Tibial nerve (tissue), 4 donors: Measurements from ENCODE around the gene IL1R2. TPM values are rescaled to one million over a fixed set of nuclear protein-coding genes. Genes with fewer than 3 reads are reported as not detected.

Experiments
- DNase-seq, 2 donors: peaks; one replicate each; pipeline ENCODE4 v3.0.0-alpha.2; 2019; ENCODE audit warnings: low spot score in 2 of 2
- H3K27ac ChIP-seq, 4 donors: fragments of 200-600 bp; sonication (generic) in 3 of 4; one replicate each; pipeline ENCODE4 v1.5.1; 2017 to 2019; ENCODE audit warnings: mild to moderate bottlenecking in 1 of 4
- H3K27me3 ChIP-seq, 2 donors: fragments of 200-600 bp; sonication (generic) in 1 of 2; one replicate each; pipeline versions ENCODE4 v1.5.1 to v1.6.0; 2017 to 2019
- H3K36me3 ChIP-seq, 3 donors: fragments of 200-600 bp; sonication (generic); one replicate each; pipeline ENCODE4 v1.5.1; 2018 to 2019
- H3K4me1 ChIP-seq, 4 donors: fragments of 200-600 bp; sonication (generic) in 3 of 4; one replicate each; pipeline ENCODE4 v1.5.1; 2017 to 2019
- H3K4me3 ChIP-seq, 4 donors: fragments of 200-600 bp; sonication (generic) in 3 of 4; one replicate each; pipeline ENCODE4 v1.5.1; 2017 to 2019; ENCODE audit warnings: mild to moderate bottlenecking in 1 of 4, moderate library complexity in 1 of 4
- H3K9me3 ChIP-seq, 4 donors: fragments of 200-600 bp; sonication (generic) in 3 of 4; one replicate each; pipeline ENCODE4 v1.5.1; 2017 to 2019
- CTCF ChIP-seq, 5 experiments: fragments of 200-600 bp in 3 of 5; fragments of 450-650 bp in 2 of 5; sonication (generic) in 3 of 5; IDR thresholded peaks; one replicate each; pipeline ENCODE4 v1.5.1; 2016 to 2019; ENCODE audit warnings: antibody characterized with exemption in 5 of 5, mild to moderate bottlenecking in 3 of 5, moderate library complexity in 2 of 5
- EP300 ChIP-seq, 2 donors: sonication (generic); formaldehyde crosslinking; IDR thresholded peaks; one replicate each; pipeline ENCODE4 v1.6.1; 2017; ENCODE audit warnings: antibody characterized with exemption in 2 of 2, mild to moderate bottlenecking in 1 of 2
- POLR2A ChIP-seq, 2 donors: fragments of 450-650 bp; IDR thresholded peaks; one replicate each; pipeline ENCODE4 v1.6.1; 2017; ENCODE audit warnings: antibody characterized with exemption in 2 of 2, mild to moderate bottlenecking in 2 of 2, moderate library complexity in 2 of 2
- WGBS, 2 donors: methylation state at CpG; one replicate each; pipeline ENCODE4 v1.1.5; 2018; 5-methylcytosine and 5-hydroxymethylcytosine counted together
- total RNA-seq, 4 donors: library from RNA; depleted of rRNA; stranded (reverse); fragments of >200 nt; gene quantifications; one replicate each; pipeline ENCODE4 v1.1.0, GENCODE V29; 2016

Gene IL1R2
- total RNA-seq, 4 donors from 2014 or later = 3.6 to 17.7 (median 7.5) TPM

GRCh38 chr2:101986804-101987740, 4.7 kb upstream of the IL1R2 start:
- no peak for DNase-seq
- 59 to 62% methylated on average over 9 of the region's 9 CpGs for WGBS, 2 donors
- H3K4me1 ChIP-seq = peaks cover 0 to 7% (median 2%) of the 10 kb centered on the region in 4 donors

GRCh38 chr2:101987832-101988231, 3.9 kb upstream of the IL1R2 start:
- DNase-seq = no peak
- H3K4me1 ChIP-seq = peaks cover 0 to 7% (median 2%) of the 10 kb centered on the region in 4 donors
- no peaks in the 10 kb centered on the region for H3K9me3 ChIP-seq
- H3K27me3 ChIP-seq = no peaks in the 10 kb centered on the region
- WGBS, 2 donors = 85 to 90% methylated on average over 5 of the region's 5 CpGs
- TF ChIP-seq POLR2A (IDR thresholded peaks at IDR 0.05) (no peak), EP300 (IDR thresholded peaks at IDR 0.05) (no peak), CTCF (IDR thresholded peaks at IDR 0.05) (no peak)
- no peak overlapping the region for H3K27ac ChIP-seq
- no peak overlapping the region for H3K4me3 ChIP-seq
- H3K36me3 ChIP-seq = no peaks in the 10 kb centered on the region

More at GRCh38 chr2:101986804-101987740, 4.7 kb upstream of the IL1R2 start:
- no peak for TF ChIP-seq EP300 (IDR thresholded peaks at IDR 0.05)
- TF ChIP-seq CTCF (IDR thresholded peaks at IDR 0.05) = no peak
- no peak for TF ChIP-seq POLR2A (IDR thresholded peaks at IDR 0.05)
- H3K4me3 ChIP-seq = no peak overlapping the region
- H3K36me3 ChIP-seq = no peaks in the 10 kb centered on the region
- H3K9me3 ChIP-seq = no peaks in the 10 kb centered on the region
- no peaks in the 10 kb centered on the region for H3K27me3 ChIP-seq
- no peak overlapping the region for H3K27ac ChIP-seq

- WGBS, 2 donors = 86 to 90% methylated on average over 7 of the region's 7 CpGs
- DNase-seq = no peak
- H3K27ac ChIP-seq = no peak overlapping the region
- TF ChIP-seq EP300 (IDR thresholded peaks at IDR 0.05) (no peak), POLR2A (IDR thresholded peaks at IDR 0.05) (no peak), CTCF (IDR thresholded peaks at IDR 0.05) (no peak)
- no peak overlapping the region for H3K4me3 ChIP-seq
- no peaks in the 10 kb centered on the region for H3K9me3 ChIP-seq
- no peaks in the 10 kb centered on the region for H3K36me3 ChIP-seq
- no peaks in the 10 kb centered on the region for H3K27me3 ChIP-seq
- H3K4me1 ChIP-seq = peaks cover 0 to 7% (median 2%) of the 10 kb centered on the region in 4 donors
Observed at GRCh38 chr2:101988541-101988940, 3.2 kb upstream of the IL1R2 start.

- no peak for DNase-seq
- WGBS, 2 donors = 67 to 75% methylated on average over 8 of the region's 8 CpGs
Observed at GRCh38 chr2:101989740-101990460, 1.9 kb upstream of the IL1R2 start.

More at GRCh38 chr2:101989740-101990460, 1.9 kb upstream of the IL1R2 start:
- H3K27me3 ChIP-seq = no peaks in the 10 kb centered on the region
- TF ChIP-seq CTCF (IDR thresholded peaks at IDR 0.05) = no peak
- peak in 1 of 2 donors; percentile 76 for TF ChIP-seq EP300 (IDR thresholded peaks at IDR 0.05)
- no peak for TF ChIP-seq POLR2A (IDR thresholded peaks at IDR 0.05)
- H3K27ac ChIP-seq = no peak overlapping the region
- no peaks in the 10 kb centered on the region for H3K9me3 ChIP-seq
- peaks cover 0 to 7% (median 2%) of the 10 kb centered on the region in 4 donors for H3K4me1 ChIP-seq
- H3K36me3 ChIP-seq = no peaks in the 10 kb centered on the region
- H3K4me3 ChIP-seq = no peak overlapping the region
